ENCODE data around the gene TTC22.

TTC22 gene

GRCh38 chr1:54800899-54801759, at the start of gene TTC22:
Gene TTC22 (minus strand): TSS chr1:54801323. CDS start chr1:54801163, 160 bp downstream.
- peak within 1 kb of the TSS; percentile 58; the same call in 1 of the 2 replicates for H3K4me3 ChIP-seq (ENCODE audit: low read length)
- no peak for TF ChIP-seq ZNF274 (IDR thresholded peaks at IDR 0.05; ENCODE audit: low read depth, low read length)

GRCh38 chr1:54850737-54851136, 49.6 kb upstream of the TTC22 start:
- TF ChIP-seq ZNF274 (IDR thresholded peaks at IDR 0.05; ENCODE audit: low read depth, low read length), result no peak
- H3K4me3 ChIP-seq (ENCODE audit: low read length), result no peak overlapping the region

GRCh38 chr1:54850069-54850730, 49.1 kb upstream of the TTC22 start:
- TF ChIP-seq ZNF274 (IDR thresholded peaks at IDR 0.05; ENCODE audit: low read depth, low read length), result no peak
- no peak overlapping the region for H3K4me3 ChIP-seq (ENCODE audit: low read length)

GRCh38 chr1:54849219-54850068, 48.3 kb upstream of the TTC22 start:
- H3K4me3 ChIP-seq (ENCODE audit: low read length), result no peak overlapping the region
- TF ChIP-seq ZNF274 (IDR thresholded peaks at IDR 0.05; ENCODE audit: low read depth, low read length), result no peak

- H3K4me3 ChIP-seq (ENCODE audit: low read length), result no peak overlapping the region
- no peak for TF ChIP-seq ZNF274 (IDR thresholded peaks at IDR 0.05; ENCODE audit: low read depth, low read length)
These were observed 47.2 kb upstream of the TTC22 start for GRCh38 chr1:54848134-54848948.

- no peak for TF ChIP-seq ZNF274 (IDR thresholded peaks at IDR 0.05; ENCODE audit: low read depth, low read length)
- no peak overlapping the region for H3K4me3 ChIP-seq (ENCODE audit: low read length)
These were observed 45.7 kb upstream of the TTC22 start for GRCh38 chr1:54846716-54847284.

GRCh38 chr1:54846301-54846700, 45.2 kb upstream of the TTC22 start:
- H3K4me3 ChIP-seq (ENCODE audit: low read length), result no peak overlapping the region
- TF ChIP-seq ZNF274 (IDR thresholded peaks at IDR 0.05; ENCODE audit: low read depth, low read length), result no peak

- no peak for TF ChIP-seq ZNF274 (IDR thresholded peaks at IDR 0.05; ENCODE audit: low read depth, low read length)
These were observed 44.6 kb upstream of the TTC22 start for GRCh38 chr1:54845772-54846171.

GRCh38 chr1:54844564-54844963, 43.4 kb upstream of the TTC22 start:
- no peak for TF ChIP-seq ZNF274 (IDR thresholded peaks at IDR 0.05; ENCODE audit: low read depth, low read length)
- no peak overlapping the region for H3K4me3 ChIP-seq (ENCODE audit: low read length)

More at GRCh38 chr1:54845772-54846171, 44.6 kb upstream of the TTC22 start:
- no peak overlapping the region for H3K4me3 ChIP-seq (ENCODE audit: low read length)

DNA sequence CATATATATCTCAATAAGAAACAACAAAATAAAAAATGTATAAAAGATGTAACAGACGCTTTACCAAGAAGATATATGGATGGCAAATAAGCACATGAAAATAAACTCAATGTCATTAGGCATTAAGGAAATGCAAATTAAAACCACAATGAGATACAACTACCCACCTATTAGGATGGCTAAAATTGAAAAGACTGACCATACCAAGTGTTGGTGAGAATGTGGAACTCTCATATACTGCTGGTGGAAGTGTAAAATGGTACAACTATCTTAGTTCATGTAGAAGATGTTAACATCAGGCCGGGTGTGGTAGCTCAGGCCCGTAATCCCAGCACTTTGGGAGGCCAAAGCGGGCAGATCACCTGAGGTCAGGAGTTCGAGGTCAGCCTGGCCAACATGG, 42.3 kb upstream of the TTC22 start:
- no peak overlapping the region for H3K4me3 ChIP-seq (ENCODE audit: low read length)
- TF ChIP-seq ZNF274 (IDR thresholded peaks at IDR 0.05; ENCODE audit: low read depth, low read length), result no peak

- TF ChIP-seq ZNF274 (IDR thresholded peaks at IDR 0.05; ENCODE audit: low read depth, low read length), result no peak
- no peak overlapping the region for H3K4me3 ChIP-seq (ENCODE audit: low read length)
These were observed 41.8 kb upstream of the TTC22 start for GRCh38 chr1:54842963-54843362.

GRCh38 chr1:54842206-54842915, 41.2 kb upstream of the TTC22 start:
- no peak overlapping the region for H3K4me3 ChIP-seq (ENCODE audit: low read length)
- no peak for TF ChIP-seq ZNF274 (IDR thresholded peaks at IDR 0.05; ENCODE audit: low read depth, low read length)
